Stimulated activated CD8-positive, alpha-beta memory T cell treated with anti-CD3 and anti-CD28 coated beads, Interleukin-15, amount 100 ng/mL, for 1 hour (primary cell): ENCODE data around the gene MPDU1.

Source experiments
- DNase-seq: peaks from one replicate; pipeline ENCODE4 v3.0.0-alpha.2; 2020; ENCODE audit warnings: low read depth

Gene MPDU1

DNA sequence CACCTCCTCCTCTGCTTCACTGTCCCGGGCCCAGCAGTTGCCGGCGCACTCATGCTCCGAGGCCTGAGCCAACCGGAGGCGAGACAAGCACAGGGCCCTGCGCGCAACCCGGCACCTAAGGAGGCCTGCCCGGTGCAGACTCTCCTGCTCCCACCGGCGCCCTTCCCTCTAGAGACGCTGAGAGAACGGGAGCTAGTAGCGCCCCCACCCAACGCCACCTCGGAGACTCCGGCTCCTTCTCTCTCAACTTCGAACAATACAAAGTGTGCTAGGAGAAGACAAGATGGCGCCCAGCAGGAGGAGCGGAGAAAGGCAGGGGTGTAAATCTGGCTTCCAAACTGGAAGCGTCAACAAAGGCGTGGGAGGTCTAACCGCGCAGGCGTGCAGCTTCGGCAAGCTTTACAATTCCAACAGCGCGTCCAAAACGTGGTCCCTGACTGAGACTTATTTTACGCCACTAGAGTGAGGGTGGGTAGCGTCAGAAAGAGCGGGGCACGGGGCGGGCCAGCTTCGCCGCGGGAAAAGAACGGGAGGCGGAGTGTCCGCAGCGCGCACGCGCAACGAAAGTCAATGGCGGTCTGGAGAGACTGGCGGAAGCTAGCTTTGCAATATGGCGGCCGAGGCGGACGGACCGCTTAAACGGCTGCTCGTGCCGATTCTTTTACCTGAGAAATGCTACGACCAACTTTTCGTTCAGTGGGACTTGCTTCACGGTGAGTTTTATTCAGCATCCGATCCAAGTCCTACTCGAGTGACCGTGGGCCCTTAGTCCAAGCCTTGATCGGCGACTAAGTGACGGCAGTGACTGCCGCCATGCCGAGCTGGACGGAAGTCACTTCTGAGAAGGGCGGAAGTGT lies at the start of gene MPDU1:
TSS of gene MPDU1 (plus strand) at position 600 of the 857 bp plus-strand sequence. CDS start at position 611, 11 bp downstream.
- peak; percentile 84 for DNase-seq

DNA sequence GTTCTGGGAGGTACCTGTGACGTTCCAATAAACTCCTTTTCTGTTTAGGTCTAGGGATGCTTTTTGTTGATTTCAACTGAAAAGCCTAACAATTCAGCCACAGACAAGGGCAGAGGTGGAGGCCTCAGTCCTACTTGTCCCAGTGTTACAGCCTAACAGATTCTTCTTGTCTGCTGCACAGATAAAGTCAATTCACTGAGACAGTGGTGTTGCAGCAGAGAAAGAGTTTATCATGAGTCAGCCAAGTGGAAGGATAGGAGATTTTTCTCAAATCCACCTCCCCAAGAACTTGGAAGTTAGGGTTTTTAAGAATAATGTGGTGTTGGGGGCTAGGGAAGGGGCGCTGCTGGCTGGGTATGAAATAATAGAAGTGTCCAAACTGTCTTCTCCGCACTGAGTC lies 45.6 kb upstream of the MPDU1 start:
- no peak for DNase-seq

DNA sequence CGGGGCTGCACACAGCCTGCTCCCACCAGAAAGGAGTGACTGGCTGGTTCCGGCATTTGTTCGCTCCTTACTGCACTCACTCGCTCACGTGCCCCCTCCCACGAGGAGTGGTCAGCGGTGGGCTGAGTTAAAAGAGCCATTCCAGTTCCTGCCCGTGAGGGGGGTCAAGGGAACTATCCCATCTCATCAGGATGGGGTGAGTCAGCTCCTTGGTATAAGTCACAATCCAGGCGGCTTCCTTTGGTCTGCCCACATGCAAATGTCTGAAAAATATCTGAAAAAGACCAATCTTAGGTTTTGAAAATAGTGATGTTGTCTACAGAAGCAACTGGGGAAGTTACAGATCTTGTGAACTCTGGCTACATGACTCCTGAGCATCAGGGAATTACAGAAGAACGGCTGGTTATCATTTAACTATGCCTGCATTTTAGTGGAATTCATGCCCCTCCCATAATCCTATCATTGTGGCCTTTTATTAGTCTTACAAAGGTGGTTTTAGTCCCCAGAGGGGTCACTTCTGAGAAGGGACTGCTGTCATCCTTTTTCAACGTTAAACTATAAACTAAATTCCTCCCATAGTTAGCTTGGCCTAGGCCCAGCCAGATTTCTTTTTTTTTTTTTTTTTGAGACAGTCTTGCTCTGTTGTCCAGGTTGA lies 44.6 kb upstream of the MPDU1 start:
- DNase-seq = no peak

DNA sequence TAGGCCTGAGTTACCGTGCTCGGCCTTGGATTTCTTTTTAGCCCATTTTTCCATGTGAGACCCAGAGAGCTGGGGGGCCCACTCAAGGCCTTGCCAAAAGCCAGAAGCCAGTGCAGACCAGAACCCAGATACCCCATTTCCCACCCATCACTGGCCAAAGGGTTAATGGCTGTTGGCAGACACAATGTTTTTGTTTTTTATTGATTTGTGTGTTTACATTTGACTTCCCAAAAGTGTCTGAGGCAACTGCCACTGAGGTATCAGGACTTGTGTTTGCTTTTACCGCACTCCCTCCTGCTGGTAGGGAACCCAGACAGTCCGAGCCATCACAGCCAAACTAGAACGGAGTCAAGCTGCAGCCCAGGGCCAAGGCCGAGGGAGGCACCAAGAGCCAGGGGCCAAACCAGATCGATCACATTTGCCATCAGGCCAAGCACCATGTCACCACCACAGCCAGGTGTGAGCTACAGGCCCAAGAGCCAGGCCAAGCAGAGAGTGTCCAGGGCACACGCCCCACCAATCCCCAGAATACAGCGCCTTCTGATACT lies 42.5 kb upstream of the MPDU1 start:
- no peak for DNase-seq

DNA sequence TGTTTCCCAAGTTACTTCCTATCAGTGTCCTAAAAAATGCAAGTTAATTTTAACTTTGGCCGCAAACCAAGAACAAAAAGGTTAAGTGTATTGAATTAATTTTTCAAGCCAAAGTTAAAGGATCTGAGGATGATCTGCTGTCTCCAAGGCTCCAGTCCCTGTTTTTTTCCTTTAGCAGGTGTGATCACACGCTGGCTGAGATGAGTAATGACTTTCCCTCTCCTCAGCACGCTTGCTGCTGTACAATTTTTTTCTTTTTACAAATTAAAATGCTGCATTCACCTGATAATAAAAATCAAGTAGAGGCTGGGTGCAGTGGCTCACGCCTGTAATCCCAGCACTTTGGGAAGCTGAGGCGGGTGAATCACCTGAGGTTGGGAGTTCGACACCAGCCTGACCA lies 38.7 kb upstream of the MPDU1 start:
- DNase-seq = no peak

DNA sequence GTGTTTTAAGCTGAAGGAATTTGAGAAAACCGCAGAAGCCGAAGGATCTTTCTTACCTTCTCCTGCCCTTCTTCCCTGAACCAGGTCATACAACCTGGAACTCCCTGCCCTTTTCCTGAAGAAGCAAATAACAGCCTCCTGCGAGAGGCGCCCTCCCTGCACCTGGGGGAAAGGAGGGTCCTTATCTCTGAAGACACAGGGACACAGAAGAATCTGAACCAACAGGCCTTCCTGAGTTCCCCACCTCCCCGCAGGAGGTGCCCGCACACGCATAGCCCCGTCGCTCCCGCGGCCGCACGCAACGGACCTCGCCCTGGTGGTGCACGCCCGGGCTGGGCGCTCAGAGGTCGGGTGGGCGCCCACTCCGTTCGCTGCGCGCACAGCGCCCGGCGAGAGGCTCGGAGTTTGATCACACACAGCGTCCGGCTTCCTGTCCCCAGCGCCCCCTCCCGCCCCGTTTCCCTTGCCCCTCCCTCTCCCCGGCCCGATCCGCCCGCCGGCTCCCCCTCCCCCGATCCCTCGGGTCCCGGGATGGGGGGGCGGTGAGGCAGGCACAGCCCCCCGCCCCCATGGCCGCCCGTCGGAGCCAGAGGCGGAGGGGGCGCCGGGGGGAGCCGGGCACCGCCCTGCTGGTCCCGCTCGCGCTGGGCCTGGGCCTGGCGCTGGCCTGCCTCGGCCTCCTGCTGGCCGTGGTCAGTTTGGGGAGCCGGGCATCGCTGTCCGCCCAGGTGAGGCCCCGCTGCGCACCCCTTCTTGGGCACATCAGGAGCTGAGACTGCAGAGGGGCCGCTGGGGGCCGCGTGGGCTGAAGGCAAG lies 34.9 kb upstream of the MPDU1 start, which contains the start of gene TNFSF12:
TSS of gene TNFSF12 (plus strand) at position 474 of the 816 bp plus-strand sequence. CDS start at position 570, 96 bp downstream.
- DNase-seq = no peak

GRCh38 chr17:7549401-7550055 lies 34.1 kb upstream of the MPDU1 start:
- no peak for DNase-seq

GRCh38 chr17:7550344-7550743 lies 33.3 kb upstream of the MPDU1 start:
- DNase-seq = no peak

DNA sequence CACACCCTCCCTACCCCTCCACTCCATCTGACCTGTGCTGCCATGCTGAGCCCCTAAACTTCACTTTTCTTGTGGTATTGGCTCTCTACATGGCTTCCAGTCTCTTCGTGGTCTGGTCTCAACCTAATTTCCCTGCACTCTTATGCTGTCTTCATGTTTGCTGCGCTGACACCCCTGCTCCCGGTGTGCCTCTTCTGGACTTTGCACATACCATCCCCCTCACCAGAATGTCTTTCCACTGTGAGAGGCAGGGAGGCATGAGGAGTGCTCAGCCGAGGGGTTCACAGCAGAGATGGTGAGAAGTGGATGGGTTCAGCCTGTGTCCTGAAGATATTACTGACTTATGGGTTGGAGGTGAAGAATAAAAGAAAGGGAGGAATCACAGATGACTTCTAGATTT lies 32.3 kb upstream of the MPDU1 start:
- no peak for DNase-seq

DNA sequence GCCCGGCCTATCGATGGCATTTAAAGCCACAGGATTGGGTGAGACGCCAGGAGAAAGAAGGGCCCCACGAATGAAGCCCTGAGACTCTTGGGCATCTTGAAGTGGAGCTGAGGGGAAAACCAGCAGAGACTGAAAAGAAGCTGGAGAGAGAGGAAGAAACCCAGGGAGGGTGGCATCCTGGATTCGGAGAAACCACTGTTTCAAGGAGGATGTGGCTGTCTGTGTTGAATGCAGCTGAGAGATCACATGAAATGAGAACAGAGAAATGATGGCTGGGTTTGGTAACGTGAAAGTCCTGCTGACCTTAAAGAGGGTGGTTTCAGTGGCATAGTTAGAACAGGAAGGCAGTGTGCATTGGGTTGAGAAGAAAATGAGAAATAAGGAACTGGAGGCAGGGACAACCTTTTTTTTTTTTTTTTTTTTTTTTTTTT lies 31.0 kb upstream of the MPDU1 start:
- DNase-seq = no peak

DNA sequence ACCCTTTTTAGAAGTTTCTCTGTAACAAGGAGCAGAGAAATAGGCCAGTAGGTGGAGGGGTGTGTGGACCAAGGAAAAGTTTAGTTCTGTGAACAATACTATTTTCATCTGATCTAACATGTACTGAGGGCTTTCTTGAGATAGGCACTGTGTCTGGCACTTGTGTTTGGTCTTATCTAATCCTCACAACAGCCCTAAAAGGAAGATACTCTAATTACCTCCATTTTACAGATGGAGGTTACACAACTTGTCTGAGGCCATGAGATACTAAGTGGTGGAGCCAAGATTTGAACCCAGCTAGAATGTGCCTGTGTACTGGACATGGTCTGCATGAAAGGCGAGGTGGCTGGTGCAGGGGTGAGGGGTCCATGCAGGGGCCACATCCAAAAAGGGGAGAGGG lies 30.3 kb upstream of the MPDU1 start:
- DNase-seq = no peak

DNA sequence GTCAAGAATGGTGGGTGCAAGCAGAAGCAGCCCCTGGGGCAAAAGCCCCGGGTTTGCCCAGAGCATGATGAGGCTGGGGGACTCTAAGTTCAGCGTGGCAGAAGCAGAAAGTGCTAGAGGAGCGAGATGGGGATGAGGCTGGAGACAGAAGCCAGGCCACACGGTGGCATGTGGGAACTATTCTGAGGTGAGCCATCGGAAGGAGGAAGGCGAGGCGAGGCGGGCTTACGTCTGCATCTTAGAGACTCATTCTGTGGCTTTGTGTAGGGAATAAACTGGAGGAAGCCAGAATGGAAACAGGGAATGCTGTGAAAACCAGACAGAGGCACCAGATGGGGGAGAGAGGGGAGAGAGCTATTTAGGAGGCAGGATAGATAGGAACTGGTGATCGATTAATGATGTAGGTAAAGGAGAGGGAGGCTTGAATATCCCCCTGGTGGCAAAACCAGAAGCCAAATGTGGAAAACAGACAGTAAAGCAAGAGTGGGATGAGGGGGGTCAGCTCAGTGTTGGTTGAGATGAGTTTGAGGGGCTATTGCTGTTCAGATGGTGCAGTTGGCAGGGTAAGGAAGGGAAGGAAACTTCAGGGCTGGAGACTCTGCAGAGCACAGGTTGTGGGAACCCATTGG lies 28.2 kb upstream of the MPDU1 start:
- no peak for DNase-seq

DNA sequence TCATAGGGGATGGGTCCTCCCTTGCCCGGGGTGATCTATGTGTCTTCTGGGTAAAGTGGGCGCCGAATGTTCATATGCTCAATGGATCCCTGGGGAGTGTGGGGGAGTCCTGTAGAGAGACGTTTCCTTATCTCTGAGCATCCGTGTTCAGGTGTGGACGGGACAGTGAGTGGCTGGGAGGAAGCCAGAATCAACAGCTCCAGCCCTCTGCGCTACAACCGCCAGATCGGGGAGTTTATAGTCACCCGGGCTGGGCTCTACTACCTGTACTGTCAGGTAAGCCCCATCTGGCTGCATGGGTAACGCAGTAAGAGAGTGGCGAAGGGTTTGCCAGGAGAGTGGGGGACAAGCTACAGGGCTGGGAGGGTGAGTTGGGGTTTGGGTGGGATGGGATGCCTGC lies 27.0 kb upstream of the MPDU1 start:
- DNase-seq = no peak

- DNase-seq = no peak
Observed at GRCh38 chr17:7557147-7557764, 26.4 kb upstream of the MPDU1 start.

- no peak for DNase-seq
Observed at GRCh38 chr17:7557775-7558543, 25.7 kb upstream of the MPDU1 start.

DNA sequence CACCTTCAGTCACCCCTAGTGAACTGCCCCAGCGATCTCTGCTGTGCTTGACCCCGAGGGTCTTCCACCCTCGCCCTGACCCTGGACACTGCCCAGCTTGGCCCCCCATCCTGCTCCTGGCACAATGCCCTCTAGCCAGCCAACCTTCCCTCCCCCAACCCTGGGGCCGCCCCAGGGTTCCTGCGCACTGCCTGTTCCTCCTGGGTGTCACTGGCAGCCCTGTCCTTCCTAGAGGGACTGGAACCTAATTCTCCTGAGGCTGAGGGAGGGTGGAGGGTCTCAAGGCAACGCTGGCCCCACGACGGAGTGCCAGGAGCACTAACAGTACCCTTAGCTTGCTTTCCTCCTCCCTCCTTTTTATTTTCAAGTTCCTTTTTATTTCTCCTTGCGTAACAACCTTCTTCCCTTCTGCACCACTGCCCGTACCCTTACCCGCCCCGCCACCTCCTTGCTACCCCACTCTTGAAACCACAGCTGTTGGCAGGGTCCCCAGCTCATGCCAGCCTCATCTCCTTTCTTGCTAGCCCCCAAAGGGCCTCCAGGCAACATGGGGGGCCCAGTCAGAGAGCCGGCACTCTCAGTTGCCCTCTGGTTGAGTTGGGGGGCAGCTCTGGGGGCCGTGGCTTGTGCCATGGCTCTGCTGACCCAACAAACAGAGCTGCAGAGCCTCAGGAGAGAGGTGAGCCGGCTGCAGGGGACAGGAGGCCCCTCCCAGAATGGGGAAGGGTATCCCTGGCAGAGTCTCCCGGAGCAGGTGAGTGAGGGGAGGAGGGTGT lies 24.9 kb upstream of the MPDU1 start, which contains the start of gene TNFSF13:
TSS of gene TNFSF13 (plus strand) at position 207 of the 776 bp plus-strand sequence. CDS start at position 497, 290 bp downstream.
- no peak for DNase-seq

GRCh38 chr17:7559320-7560171 lies 24.1 kb upstream of the MPDU1 start:
- DNase-seq = no peak
